ENCODE results near the gene ZNF536. TPM values are rescaled to one million over a fixed set of nuclear protein-coding genes. Genes with fewer than 3 reads are reported as not detected.
A peak's percentile ranks its signal among the peaks of the same experiment; 100 is the strongest.
"Not testable (repeated sequence)": the region's sequence is repeated elsewhere in the genome, so short reads cannot be mapped to it uniquely, and the experiment has no call there.

ZNF536 gene
- total RNA-seq, 6 donors from 2014 or later = 0.34 to 0.78 (median 0.71) TPM; not detected in 2

DNA sequence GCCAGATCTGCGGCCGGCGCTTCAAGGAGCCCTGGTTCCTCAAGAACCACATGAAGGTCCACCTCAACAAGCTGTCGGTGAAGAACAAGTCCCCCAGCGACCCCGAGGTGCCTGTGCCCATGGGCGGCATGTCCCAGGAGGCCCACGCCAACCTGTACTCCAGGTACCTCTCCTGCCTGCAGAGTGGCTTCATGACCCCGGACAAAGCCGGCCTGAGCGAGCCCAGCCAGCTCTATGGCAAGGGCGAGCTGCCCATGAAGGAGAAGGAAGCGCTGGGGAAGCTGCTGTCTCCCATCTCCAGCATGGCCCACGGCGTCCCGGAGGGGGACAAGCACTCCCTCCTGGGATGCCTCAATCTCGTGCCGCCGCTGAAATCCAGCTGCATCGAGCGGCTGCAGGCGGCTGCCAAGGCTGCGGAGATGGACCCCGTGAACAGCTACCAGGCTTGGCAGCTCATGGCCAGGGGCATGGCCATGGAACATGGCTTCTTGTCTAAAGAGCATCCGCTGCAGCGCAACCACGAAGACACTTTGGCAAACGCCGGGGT is 72.6 kb downstream of the ZNF536 start:
- Histone ChIP-seq H3K27me3 (no peaks in the 10 kb centered on the region), H3K27ac (no peak overlapping the region), H3K4me1 (peaks cover 0 to 3% (median 0%) of the 10 kb centered on the region in 4 donors), H3K4me3 (no peak overlapping the region), H3K9me3 (no peaks in the 10 kb centered on the region), H3K36me3 (no peaks in the 10 kb centered on the region)
- ATAC-seq (ENCODE audit: low FRiP score in 2 of 2) (no peak), DNase-seq (peak in 1 of 2 donors; percentile 69)
- TF ChIP-seq, protein P1, sequence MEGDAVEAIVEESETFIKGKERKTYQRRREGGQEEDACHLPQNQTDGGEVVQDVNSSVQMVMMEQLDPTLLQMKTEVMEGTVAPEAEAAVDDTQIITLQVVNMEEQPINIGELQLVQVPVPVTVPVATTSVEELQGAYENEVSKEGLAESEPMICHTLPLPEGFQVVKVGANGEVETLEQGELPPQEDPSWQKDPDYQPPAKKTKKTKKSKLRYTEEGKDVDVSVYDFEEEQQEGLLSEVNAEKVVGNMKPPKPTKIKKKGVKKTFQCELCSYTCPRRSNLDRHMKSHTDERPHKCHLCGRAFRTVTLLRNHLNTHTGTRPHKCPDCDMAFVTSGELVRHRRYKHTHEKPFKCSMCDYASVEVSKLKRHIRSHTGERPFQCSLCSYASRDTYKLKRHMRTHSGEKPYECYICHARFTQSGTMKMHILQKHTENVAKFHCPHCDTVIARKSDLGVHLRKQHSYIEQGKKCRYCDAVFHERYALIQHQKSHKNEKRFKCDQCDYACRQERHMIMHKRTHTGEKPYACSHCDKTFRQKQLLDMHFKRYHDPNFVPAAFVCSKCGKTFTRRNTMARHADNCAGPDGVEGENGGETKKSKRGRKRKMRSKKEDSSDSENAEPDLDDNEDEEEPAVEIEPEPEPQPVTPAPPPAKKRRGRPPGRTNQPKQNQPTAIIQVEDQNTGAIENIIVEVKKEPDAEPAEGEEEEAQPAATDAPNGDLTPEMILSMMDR (IDR thresholded peaks at IDR 0.05) = no peak
- TF ChIP-seq POLR2AphosphoS5 (IDR thresholded peaks at IDR 0.05) (no peak), POLR2A (IDR thresholded peaks at IDR 0.05) (no peak), EP300 (IDR thresholded peaks at IDR 0.05) (no peak)
- WGBS, 2 donors = 96 to 99% methylated on average over 17 to 29 of the region's 29 CpGs

DNA sequence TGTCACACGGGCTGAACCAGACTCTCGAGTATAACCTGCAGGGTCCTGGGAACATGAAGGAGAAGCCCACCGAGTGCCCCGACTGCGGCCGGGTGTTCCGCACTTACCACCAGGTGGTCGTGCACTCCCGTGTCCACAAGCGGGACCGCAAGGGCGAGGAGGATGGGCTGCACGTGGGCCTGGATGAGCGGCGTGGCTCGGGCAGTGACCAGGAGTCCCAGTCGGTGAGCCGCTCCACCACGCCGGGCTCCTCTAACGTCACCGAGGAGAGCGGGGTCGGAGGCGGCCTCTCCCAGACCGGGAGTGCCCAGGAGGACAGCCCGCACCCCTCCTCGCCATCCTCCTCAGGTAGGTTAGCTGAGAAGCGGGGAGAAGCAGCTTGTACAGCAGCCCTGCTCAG is 73.2 kb downstream of the ZNF536 start:
- Histone ChIP-seq H3K36me3 (no peaks in the 10 kb centered on the region), H3K27ac (no peak overlapping the region), H3K4me1 (peaks cover 0 to 6% (median 1%) of the 10 kb centered on the region in 4 donors), H3K4me3 (no peak overlapping the region), H3K27me3 (no peaks in the 10 kb centered on the region), H3K9me3 (no peaks in the 10 kb centered on the region)
- peak in 1 of 2 donors; percentile 72 for DNase-seq
- 93 to 97% methylated on average over 20 to 29 of the region's 29 CpGs for WGBS, 2 donors
- ATAC-seq (ENCODE audit: low FRiP score in 2 of 2) = peak in 1 of 2 donors; percentile 16
- TF ChIP-seq EP300 (IDR thresholded peaks at IDR 0.05) = no peak
- TF ChIP-seq, protein P1 (IDR thresholded peaks at IDR 0.05) = no peak
- no peak for TF ChIP-seq POLR2AphosphoS5 (IDR thresholded peaks at IDR 0.05)
- TF ChIP-seq POLR2A (IDR thresholded peaks at IDR 0.05) = no peak

DNA sequence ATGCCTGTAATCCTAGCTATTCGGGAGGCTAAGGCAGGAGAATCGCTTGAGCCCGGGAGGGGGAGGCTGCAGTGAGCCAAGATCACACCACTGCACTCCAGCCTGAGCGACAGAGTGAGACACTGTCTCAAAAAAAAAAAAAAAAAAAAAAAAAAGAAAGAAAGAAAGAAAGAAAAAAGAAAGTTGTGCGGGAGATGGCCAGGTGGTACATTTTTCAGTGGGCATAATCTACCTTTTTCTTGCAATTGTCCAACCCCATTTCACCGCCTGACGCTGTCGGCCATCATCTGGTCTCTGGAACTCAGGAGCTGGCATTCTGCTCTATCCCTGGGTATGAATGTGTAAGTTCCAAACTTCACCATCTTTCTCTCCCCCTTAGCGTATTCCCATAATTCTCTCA is 73.9 kb downstream of the ZNF536 start:
- H3K36me3 ChIP-seq; H3K4me1 ChIP-seq; H3K27me3 ChIP-seq; ATAC-seq (ENCODE audit: low FRiP score in 2 of 2); DNase-seq; H3K9me3 ChIP-seq; H3K27ac ChIP-seq; H3K4me3 ChIP-seq: not testable (repeated sequence)
- WGBS, 2 donors = 93 to 94% methylated on average over 9 of the region's 9 CpGs

DNA sequence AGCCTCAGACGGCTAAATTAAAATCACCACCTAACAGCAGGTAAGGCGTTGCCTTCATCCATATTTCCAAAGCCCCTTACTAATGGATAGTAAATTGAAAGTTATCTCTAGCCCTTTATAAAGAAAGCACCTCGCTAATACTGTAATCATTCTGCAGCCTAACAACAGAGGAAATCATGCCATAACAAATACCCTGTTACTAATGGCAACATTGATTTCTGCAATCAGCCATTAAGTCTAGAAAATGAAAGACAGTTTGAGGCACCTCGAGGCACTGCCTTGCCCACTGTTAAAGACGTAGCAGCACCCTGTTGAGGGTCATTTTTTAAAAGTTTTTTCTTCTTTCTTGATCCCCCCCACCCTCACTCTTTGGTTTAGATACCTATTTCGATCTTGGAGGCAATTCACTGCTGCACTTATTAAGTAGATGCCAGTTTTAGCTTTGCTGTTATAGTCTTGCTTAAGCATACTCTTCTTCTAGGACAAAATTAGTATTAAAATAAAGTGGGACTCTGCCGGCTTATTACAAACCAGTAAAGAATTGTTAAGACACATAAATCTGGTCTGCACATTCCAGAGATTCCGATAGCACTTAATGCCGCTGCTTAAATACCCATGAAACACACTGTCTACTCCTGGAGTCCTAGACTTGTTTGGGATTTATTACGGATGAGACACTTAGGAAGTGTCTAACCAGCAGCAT is 74.8 kb downstream of the ZNF536 start:
- Histone ChIP-seq H3K27me3 (no peaks in the 10 kb centered on the region), H3K36me3 (no peaks in the 10 kb centered on the region), H3K27ac (no peak overlapping the region), H3K4me3 (no peak overlapping the region), H3K4me1 (peaks cover 0 to 7% (median 1%) of the 10 kb centered on the region in 4 donors), H3K9me3 (no peaks in the 10 kb centered on the region)
- WGBS, 2 donors = 63 to 68% methylated on average over 10 of the region's 10 CpGs
- ATAC-seq (ENCODE audit: low FRiP score in 2 of 2) (no peak), DNase-seq (no peak)
- TF ChIP-seq POLR2A (IDR thresholded peaks at IDR 0.05) = no peak
- TF ChIP-seq POLR2AphosphoS5 (IDR thresholded peaks at IDR 0.05) = no peak
- TF ChIP-seq, protein P1 (IDR thresholded peaks at IDR 0.05) = no peak
- no peak for TF ChIP-seq EP300 (IDR thresholded peaks at IDR 0.05)

DNA sequence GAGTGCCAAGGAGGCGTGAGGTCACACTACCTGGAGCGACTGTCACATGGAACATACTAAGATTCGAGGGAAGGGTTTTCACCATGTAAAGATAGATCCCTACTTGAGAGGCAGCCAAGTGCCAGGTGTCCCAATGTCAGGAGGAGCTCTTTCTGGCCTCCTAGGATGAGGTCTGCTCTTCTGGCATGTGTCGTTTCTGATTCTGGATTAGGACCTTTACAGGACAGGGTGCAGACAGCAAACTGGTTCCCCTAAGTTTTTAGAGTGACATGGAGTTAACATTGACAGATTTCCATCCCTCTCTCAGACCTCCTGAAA is 75.3 kb downstream of the ZNF536 start:
- H3K9me3 ChIP-seq = no peaks in the 10 kb centered on the region
- H3K4me3 ChIP-seq = no peak overlapping the region
- WGBS, 2 donors = 63 to 66% methylated on average over 4 of the region's 4 CpGs
- H3K27me3 ChIP-seq = no peaks in the 10 kb centered on the region
- ATAC-seq (ENCODE audit: low FRiP score in 2 of 2) (no peak), DNase-seq (no peak)
- H3K27ac ChIP-seq = no peak overlapping the region
- H3K36me3 ChIP-seq = no peaks in the 10 kb centered on the region
- TF ChIP-seq EP300 (IDR thresholded peaks at IDR 0.05) (no peak), POLR2A (IDR thresholded peaks at IDR 0.05) (no peak), POLR2AphosphoS5 (IDR thresholded peaks at IDR 0.05) (no peak)
- TF ChIP-seq, protein P1 (IDR thresholded peaks at IDR 0.05) = no peak
- peaks cover 0 to 7% (median 1%) of the 10 kb centered on the region in 4 donors for H3K4me1 ChIP-seq
